Measurements from ENCODE around the gene SLC25A14. TPM values are rescaled to one million over a fixed set of nuclear protein-coding genes. Genes with fewer than 3 reads are reported as not detected.
A peak's percentile ranks its signal among the peaks of the same experiment; 100 is the strongest.

The SLC25A14 gene, protein sequence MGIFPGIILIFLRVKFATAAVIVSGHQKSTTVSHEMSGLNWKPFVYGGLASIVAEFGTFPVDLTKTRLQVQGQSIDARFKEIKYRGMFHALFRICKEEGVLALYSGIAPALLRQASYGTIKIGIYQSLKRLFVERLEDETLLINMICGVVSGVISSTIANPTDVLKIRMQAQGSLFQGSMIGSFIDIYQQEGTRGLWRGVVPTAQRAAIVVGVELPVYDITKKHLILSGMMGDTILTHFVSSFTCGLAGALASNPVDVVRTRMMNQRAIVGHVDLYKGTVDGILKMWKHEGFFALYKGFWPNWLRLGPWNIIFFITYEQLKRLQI
- 10 to 100 TPM; 12.9 to 15.8 TPM for total RNA-seq
- 1 to 10 TPM; 7.8 to 8.8 TPM for polyA plus RNA-seq

DNA sequence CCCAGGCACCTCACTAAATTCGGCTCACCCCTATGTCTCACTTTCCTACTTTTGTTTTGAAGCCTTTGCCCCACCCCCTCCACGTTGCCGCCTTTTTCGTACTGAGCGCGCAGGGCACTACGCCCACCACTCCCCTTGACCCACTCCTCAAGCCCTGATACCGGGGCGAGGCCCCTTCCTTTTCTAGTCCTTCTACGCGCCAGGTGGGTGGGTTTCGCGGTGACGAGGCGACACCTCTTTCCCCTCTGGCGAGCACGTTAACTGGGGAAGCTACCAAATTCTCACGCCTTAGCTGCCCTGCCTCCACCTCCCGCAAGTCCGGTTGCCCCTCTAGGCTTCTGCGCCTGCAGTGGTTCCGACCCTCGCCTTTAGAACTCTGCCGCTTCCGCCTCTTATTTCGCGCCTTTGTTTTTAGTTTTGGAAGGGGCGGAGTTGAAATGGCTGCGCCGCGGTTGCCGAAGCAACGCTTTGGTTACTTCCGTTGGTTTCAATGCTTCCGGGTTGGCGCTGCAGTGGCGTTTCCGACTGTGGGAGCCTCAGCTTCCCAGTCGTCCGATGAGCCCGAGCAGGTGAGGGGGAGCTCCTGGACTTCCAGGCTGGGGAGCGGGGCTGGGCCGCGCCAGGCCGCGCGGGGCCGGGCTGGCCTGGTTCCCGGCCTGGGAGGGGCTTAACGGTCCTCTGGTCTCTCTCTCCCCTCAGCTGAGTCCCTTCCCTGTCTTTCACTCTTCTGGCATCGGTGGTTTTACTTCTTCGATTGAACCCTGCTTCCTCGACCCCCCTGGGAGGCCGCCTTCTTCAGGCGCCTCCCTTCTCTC, at the start of gene SLC25A14:
SLC25A14 (plus strand) TSS at position 512 of the 815 bp plus-strand sequence. CDS start 360 bp downstream, outside the sequence.
- no peaks in the 10 kb centered on the region for H3K36me3 ChIP-seq (ENCODE audit: insufficient read depth, low read length)
- Mint-ChIP-seq H3K27ac (peak within 1 kb of the TSS; percentile 82 to 96 (median 93)), H3K27me3 (no peaks in the 10 kb centered on the region), H3K4me1 (peaks cover 7 to 16% (median 12%) of the 10 kb centered on the region in 4 donors), H3K9me3 (peaks cover 0 to 1% (median 0%) of the 10 kb centered on the region in 8 donors), H3K4me3 (peak within 1 kb of the TSS; percentile 92 to 98 (median 96)), H3K36me3 (peaks cover 0 to 5% of the 10 kb centered on the region in 2 donors)
- H3K4me3 ChIP-seq (ENCODE audit: low read length in 2 of 2): peak within 1 kb of the TSS; percentile 65 to 77
- H3K4me1 ChIP-seq (ENCODE audit: insufficient read depth, low read length): peaks cover 6% of the 10 kb centered on the region
- peak; percentile 72 to 77 (median 74) for DNase-seq
- no peaks in the 10 kb centered on the region for H3K27me3 ChIP-seq (ENCODE audit: insufficient read depth, low read length)
- intact Hi-C loops (cut with micrococcal nuclease): loop anchor here (1.0 to 2.0 kb wide), 4 partner anchors 8 to 563 kb away; partner anchors contain the start of genes ENOX2, RBMX2 and ZNF280C
- CTCF ChIA-PET (ENCODE audit: partially characterized antibody): interaction anchor here (0.6 kb wide), 1 partner anchor 239 kb away, joined by 4 read pairs; no protein-coding TSS in a partner anchor
- POLR2A ChIA-PET (ENCODE audit: partially characterized antibody): interaction anchor here (1.5 to 2.0 kb wide), 2 partner anchors 62 to 71 kb away, joined by 8 to 10 read pairs; partner anchors contain the start of genes RBMX2 and ZNF280C
- no peaks in the 10 kb centered on the region for H3K9me3 ChIP-seq (ENCODE audit: control insufficient read depth in 1 of 2, low read length in 2 of 2)
- peak within 1 kb of the TSS; percentile 57 for H3K27ac ChIP-seq (ENCODE audit: low read depth, low read length)

DNA sequence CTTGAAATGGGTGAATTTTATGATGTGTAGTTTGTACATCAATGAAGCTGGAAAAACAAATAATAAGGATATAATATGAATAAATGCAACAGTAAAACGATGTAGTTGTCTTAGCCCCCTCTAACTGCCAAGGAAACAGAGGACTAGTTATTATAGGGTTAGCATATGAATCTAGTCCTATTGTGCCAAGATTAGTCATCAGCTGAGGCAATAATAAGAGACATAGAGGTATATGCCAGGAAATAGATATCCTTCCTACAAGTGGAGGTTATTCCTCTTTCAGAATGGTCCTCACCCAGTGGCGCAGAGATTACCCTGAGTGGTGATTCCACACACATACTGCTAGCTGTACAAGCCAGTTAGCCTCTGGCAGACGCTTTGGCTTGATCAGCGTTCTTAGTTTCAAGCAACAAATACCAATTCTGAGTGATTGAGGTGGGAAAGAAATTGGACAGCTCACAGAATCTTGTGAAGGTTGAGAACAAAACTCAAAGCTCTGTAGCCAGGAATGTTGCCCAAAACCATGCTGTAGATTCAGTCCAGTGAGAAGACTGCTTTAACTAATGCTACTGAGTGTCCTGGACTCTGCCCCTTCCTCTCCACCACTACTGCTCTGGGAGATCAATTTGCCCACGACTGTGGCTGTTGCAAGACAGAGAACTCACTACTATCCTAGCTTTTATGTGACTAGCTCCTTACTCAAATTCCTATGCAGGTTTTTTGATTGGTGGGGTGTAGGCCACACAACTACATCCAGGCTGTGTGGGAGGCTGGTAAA, 44.0 kb upstream of the SLC25A14 start:
- Histone ChIP-seq H3K36me3 (ENCODE audit: insufficient read depth, low read length) (no peaks in the 10 kb centered on the region), H3K27me3 (ENCODE audit: insufficient read depth, low read length) (no peaks in the 10 kb centered on the region), H3K4me3 (ENCODE audit: low read length in 2 of 2) (no peak overlapping the region), H3K4me1 (ENCODE audit: insufficient read depth, low read length) (no peaks in the 10 kb centered on the region), H3K9me3 (ENCODE audit: control insufficient read depth in 1 of 2, low read length in 2 of 2) (no peaks in the 10 kb centered on the region), H3K27ac (ENCODE audit: low read depth, low read length) (no peak overlapping the region)
- DNase-seq: no peak
- ChIA-PET POLR2A (ENCODE audit: partially characterized antibody) (no interaction called here), CTCF (ENCODE audit: partially characterized antibody) (interaction anchor here (0.6 kb wide), 1 partner anchor 620 kb away, joined by 3 read pairs; no protein-coding TSS in a partner anchor)
- Mint-ChIP-seq H3K36me3 (no peaks in the 10 kb centered on the region), H3K4me1 (no peaks in the 10 kb centered on the region), H3K27me3 (no peaks in the 10 kb centered on the region), H3K4me3 (no peak overlapping the region), H3K27ac (no peak overlapping the region), H3K9me3 (peaks cover 0 to 10% (median 4%) of the 10 kb centered on the region in 8 donors)
- intact Hi-C loops (cut with micrococcal nuclease): no loop called here

DNA sequence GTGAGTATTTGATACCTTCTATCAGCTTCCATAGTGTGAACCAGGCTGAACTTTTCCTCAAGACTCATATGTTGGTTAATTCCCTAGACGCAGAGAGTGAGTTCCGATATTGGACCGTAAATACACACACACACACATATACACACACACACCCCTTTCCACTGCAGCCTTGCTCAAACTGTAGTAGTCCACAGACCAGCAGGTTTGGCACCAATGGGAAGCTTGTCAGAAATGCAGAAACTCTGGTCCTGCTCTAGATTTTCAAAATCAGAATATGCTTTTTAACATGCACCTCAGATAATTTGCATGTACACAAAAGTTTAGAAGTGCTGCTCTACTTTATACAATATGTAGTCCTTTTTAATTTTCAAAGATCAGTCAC, 43.4 kb upstream of the SLC25A14 start:
- H3K4me1 Mint-ChIP-seq: no peaks in the 10 kb centered on the region
- no peak for DNase-seq
- no peak overlapping the region for H3K27ac Mint-ChIP-seq
- Histone ChIP-seq H3K36me3 (ENCODE audit: insufficient read depth, low read length) (no peaks in the 10 kb centered on the region), H3K27ac (ENCODE audit: low read depth, low read length) (no peak overlapping the region), H3K4me1 (ENCODE audit: insufficient read depth, low read length) (no peaks in the 10 kb centered on the region), H3K27me3 (ENCODE audit: insufficient read depth, low read length) (no peaks in the 10 kb centered on the region), H3K9me3 (ENCODE audit: control insufficient read depth in 1 of 2, low read length in 2 of 2) (no peaks in the 10 kb centered on the region), H3K4me3 (ENCODE audit: low read length in 2 of 2) (no peak overlapping the region)
- no peaks in the 10 kb centered on the region for H3K36me3 Mint-ChIP-seq
- no peak overlapping the region for H3K4me3 Mint-ChIP-seq
- POLR2A ChIA-PET (ENCODE audit: partially characterized antibody): no interaction called here
- peaks cover 0 to 10% (median 4%) of the 10 kb centered on the region in 8 donors for H3K9me3 Mint-ChIP-seq
- CTCF ChIA-PET (ENCODE audit: partially characterized antibody): no interaction called here
- intact Hi-C loops (cut with micrococcal nuclease): no loop called here
- no peaks in the 10 kb centered on the region for H3K27me3 Mint-ChIP-seq

DNA sequence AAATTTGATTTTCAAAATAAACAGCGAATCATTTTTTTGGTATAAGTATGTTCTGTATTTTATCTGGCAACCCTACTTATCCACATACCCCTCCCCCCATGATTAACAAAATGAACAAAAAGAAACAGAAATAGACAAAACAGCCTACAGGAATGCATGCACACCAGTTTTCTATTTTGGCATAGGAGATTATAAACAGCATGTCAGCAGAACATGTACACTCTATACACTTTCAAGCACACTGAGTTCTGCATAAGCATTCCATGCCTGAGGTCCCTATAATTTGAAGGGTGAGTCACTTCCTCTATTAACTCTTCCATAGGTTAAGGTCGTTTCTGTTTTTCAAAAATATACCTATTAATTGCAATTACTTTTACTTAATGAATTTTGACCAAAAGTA, 43.0 kb upstream of the SLC25A14 start:
- Mint-ChIP-seq H3K9me3 (peaks cover 0 to 10% (median 0%) of the 10 kb centered on the region in 8 donors), H3K4me1 (no peaks in the 10 kb centered on the region), H3K27me3 (no peaks in the 10 kb centered on the region), H3K4me3 (no peak overlapping the region), H3K36me3 (no peaks in the 10 kb centered on the region), H3K27ac (no peak overlapping the region)
- DNase-seq: no peak
- Histone ChIP-seq H3K9me3 (ENCODE audit: control insufficient read depth in 1 of 2, low read length in 2 of 2) (no peaks in the 10 kb centered on the region), H3K4me1 (ENCODE audit: insufficient read depth, low read length) (no peaks in the 10 kb centered on the region), H3K27me3 (ENCODE audit: insufficient read depth, low read length) (no peaks in the 10 kb centered on the region), H3K4me3 (ENCODE audit: low read length in 2 of 2) (no peak overlapping the region), H3K36me3 (ENCODE audit: insufficient read depth, low read length) (no peaks in the 10 kb centered on the region), H3K27ac (ENCODE audit: low read depth, low read length) (no peak overlapping the region)
- ChIA-PET CTCF (ENCODE audit: partially characterized antibody) (no interaction called here), POLR2A (ENCODE audit: partially characterized antibody) (no interaction called here)
- intact Hi-C loops (cut with micrococcal nuclease): no loop called here

DNA sequence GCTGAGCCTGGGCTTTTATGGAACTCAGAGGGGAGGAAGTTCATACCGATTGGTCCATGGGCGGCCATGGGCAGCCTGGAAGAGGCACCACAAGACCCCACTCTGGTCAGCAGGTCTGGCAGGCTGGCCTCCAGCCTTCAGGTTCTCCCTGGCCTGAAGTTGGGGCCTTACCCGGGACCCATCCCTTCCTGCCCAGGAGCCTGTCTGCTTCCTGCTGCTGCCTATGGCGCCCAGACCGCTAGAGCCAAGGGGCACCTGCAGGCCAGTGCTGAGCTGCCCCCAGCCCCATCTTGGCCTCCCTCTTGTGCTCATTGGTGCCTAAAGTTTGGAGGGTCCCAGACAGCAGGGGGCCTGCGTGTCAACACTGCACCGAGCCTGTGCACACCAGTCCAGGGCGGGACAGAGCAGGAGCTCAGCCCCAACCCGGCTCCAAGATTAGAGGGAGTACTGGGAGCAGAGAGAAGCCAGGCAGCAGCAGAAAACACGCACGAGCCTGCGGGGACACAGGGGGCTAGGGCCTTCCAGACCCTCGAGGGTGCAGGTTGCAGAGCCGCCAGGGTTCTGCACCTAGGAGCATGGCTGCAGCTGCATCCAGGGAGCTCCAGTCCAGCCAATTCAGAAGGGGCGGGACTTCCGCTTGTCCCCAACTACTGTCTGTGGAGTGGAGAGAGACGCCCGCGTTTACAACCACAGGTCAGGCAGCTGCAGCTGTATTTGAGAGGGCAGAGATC, 40.3 kb upstream of the SLC25A14 start:
- POLR2A ChIA-PET (ENCODE audit: partially characterized antibody): no interaction called here
- no peak overlapping the region for H3K4me3 ChIP-seq (ENCODE audit: low read length in 2 of 2)
- Mint-ChIP-seq H3K4me3 (no peak overlapping the region), H3K27me3 (peaks cover 1 to 2% of the 10 kb centered on the region in 2 donors), H3K9me3 (peaks cover 0 to 4% (median 0%) of the 10 kb centered on the region in 8 donors), H3K27ac (no peak overlapping the region), H3K4me1 (no peaks in the 10 kb centered on the region), H3K36me3 (no peaks in the 10 kb centered on the region)
- H3K4me1 ChIP-seq (ENCODE audit: insufficient read depth, low read length): no peaks in the 10 kb centered on the region
- intact Hi-C loops (cut with micrococcal nuclease): no loop called here
- H3K27ac ChIP-seq (ENCODE audit: low read depth, low read length): no peak overlapping the region
- no peaks in the 10 kb centered on the region for H3K27me3 ChIP-seq (ENCODE audit: insufficient read depth, low read length)
- no peak for DNase-seq
- no peaks in the 10 kb centered on the region for H3K9me3 ChIP-seq (ENCODE audit: control insufficient read depth in 1 of 2, low read length in 2 of 2)
- CTCF ChIA-PET (ENCODE audit: partially characterized antibody): no interaction called here
- H3K36me3 ChIP-seq (ENCODE audit: insufficient read depth, low read length): no peaks in the 10 kb centered on the region

DNA sequence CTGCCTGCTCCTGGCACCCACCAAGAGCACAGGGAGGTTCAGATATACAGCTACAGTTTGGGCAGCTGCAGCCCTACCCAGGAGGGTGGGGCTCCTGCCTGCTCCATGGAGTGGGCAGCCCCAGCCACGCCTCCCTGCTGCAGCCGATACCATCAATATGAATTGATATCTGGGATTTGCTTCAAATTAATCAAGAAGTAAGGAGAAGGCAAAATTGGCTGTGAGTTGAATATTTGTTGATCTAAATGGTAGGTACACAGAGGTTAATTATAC, 39.8 kb upstream of the SLC25A14 start:
- intact Hi-C loops (cut with micrococcal nuclease): no loop called here
- POLR2A ChIA-PET (ENCODE audit: partially characterized antibody): no interaction called here

More for the DNA sequence above, 39.8 kb upstream of the SLC25A14 start:
- Histone ChIP-seq H3K36me3 (ENCODE audit: insufficient read depth, low read length) (no peaks in the 10 kb centered on the region), H3K27ac (ENCODE audit: low read depth, low read length) (no peak overlapping the region), H3K4me3 (ENCODE audit: low read length in 2 of 2) (no peak overlapping the region), H3K4me1 (ENCODE audit: insufficient read depth, low read length) (no peaks in the 10 kb centered on the region), H3K27me3 (ENCODE audit: insufficient read depth, low read length) (no peaks in the 10 kb centered on the region), H3K9me3 (ENCODE audit: control insufficient read depth in 1 of 2, low read length in 2 of 2) (no peaks in the 10 kb centered on the region)
- H3K4me3 Mint-ChIP-seq: no peak overlapping the region
- no peak for DNase-seq
- H3K27ac Mint-ChIP-seq: no peak overlapping the region
- CTCF ChIA-PET (ENCODE audit: partially characterized antibody): no interaction called here
- H3K4me1 Mint-ChIP-seq: no peaks in the 10 kb centered on the region
- peaks cover 1 to 2% of the 10 kb centered on the region in 2 donors for H3K27me3 Mint-ChIP-seq
- H3K36me3 Mint-ChIP-seq: no peaks in the 10 kb centered on the region
- H3K9me3 Mint-ChIP-seq: peaks cover 0 to 2% (median 0%) of the 10 kb centered on the region in 8 donors
